Liver (tissue), 9 donors: ENCODE measurements around the gene FAM184A. TPM values are rescaled to one million over a fixed set of nuclear protein-coding genes. Genes with fewer than 3 reads are reported as not detected.

ENCODE experiments used
- DNase-seq: peaks from one replicate; pipeline ENCODE4 v3.0.0-alpha.2; 2017; ENCODE audit warnings: low spot score
- H3K27ac ChIP-seq, 2 donors: one replicate each; pipeline ENCODE4 v1.7.0; 2013; ENCODE audit warnings: inconsistent platforms in 2 of 2, low read length in 2 of 2, control low read depth in 1 of 2, low read depth in 1 of 2, mild to moderate bottlenecking in 1 of 2
- H3K27me3 ChIP-seq, 4 donors: one replicate each; pipeline versions ENCODE4 v1.6.1 to v1.7.0; 2013; ENCODE audit warnings: low read length in 3 of 4, inconsistent platforms in 1 of 4, mild to moderate bottlenecking in 1 of 4, moderate library complexity in 1 of 4; ENCODE audit not compliant: control insufficient read depth in 4 of 4, insufficient read depth in 4 of 4
- H3K36me3 ChIP-seq, 4 donors: one replicate each; pipeline versions ENCODE4 v1.6.1 to v1.7.0; 2013; ENCODE audit warnings: low read length in 3 of 4, mild to moderate bottlenecking in 3 of 4, low read depth in 1 of 4, moderate library complexity in 1 of 4; ENCODE audit not compliant: control insufficient read depth in 4 of 4, insufficient read depth in 3 of 4
- H3K4me1 ChIP-seq, 4 donors: one replicate each; pipeline versions ENCODE4 v1.6.1 to v1.7.0; 2013; ENCODE audit warnings: low read length in 3 of 4, mild to moderate bottlenecking in 3 of 4, moderate library complexity in 1 of 4; ENCODE audit not compliant: control insufficient read depth in 4 of 4, insufficient read depth in 4 of 4
- H3K4me3 ChIP-seq, 3 donors: one replicate each; pipeline versions ENCODE4 v1.6.1 to v1.7.0; 2013; ENCODE audit warnings: low read length in 3 of 3, control low read depth in 1 of 3, low read depth in 1 of 3, mild to moderate bottlenecking in 1 of 3
- H3K9ac ChIP-seq, 2 donors: one replicate each; pipeline ENCODE4 v1.7.0; 2013; ENCODE audit warnings: low read length in 2 of 2, mild to moderate bottlenecking in 2 of 2, moderate library complexity in 2 of 2, control low read depth in 1 of 2, low read depth in 1 of 2
- H3K9me3 ChIP-seq, 4 donors: one replicate each; pipeline versions ENCODE4 v1.6.1 to v1.7.0; 2013; ENCODE audit warnings: low read length in 3 of 4; ENCODE audit not compliant: control insufficient read depth in 4 of 4
- ATF3 ChIP-seq: IDR thresholded peaks from 2 replicates; pipeline ENCODE4 v1.6.1; 2016; ENCODE audit warnings: antibody characterized with exemption
- CTCF ChIP-seq: fragments of 150-350 bp; IDR thresholded peaks from 2 replicates; pipeline ENCODE4 v1.5.1; 2017; ENCODE audit warnings: improper control_type of control experiment, low read depth, low read length; ENCODE audit not compliant: missing input control
- EGR1 ChIP-seq, 2 donors: IDR thresholded peaks; 2 replicates each; pipeline ENCODE4 v1.6.1; 2016 to 2018; ENCODE audit warnings: antibody characterized with exemption in 2 of 2, low read depth in 2 of 2
- FOXA1 ChIP-seq: IDR thresholded peaks from 2 replicates; pipeline ENCODE4 v1.6.1; 2016; ENCODE audit warnings: antibody characterized with exemption
- FOXA2 ChIP-seq: IDR thresholded peaks from 2 replicates; pipeline ENCODE4 v1.6.1; 2016; ENCODE audit warnings: antibody characterized with exemption
- GABPA ChIP-seq, 2 donors: IDR thresholded peaks in 1 of 2; conservative IDR thresholded peaks in 1 of 2; 2 replicates each; pipeline ENCODE4 v1.6.1; 2016; ENCODE audit warnings: antibody characterized with exemption in 2 of 2, mild to moderate bottlenecking in 1 of 2, moderate library complexity in 1 of 2
- HNF4A ChIP-seq, 2 donors: conservative IDR thresholded peaks; 2 replicates each; pipeline ENCODE4 v1.6.1; 2016; ENCODE audit warnings: antibody characterized with exemption in 2 of 2, mild to moderate bottlenecking in 2 of 2
- HNF4G ChIP-seq: IDR thresholded peaks from 2 replicates; pipeline ENCODE4 v1.6.1; 2016; ENCODE audit warnings: antibody characterized with exemption
- JUND ChIP-seq, 2 donors: IDR thresholded peaks; 2 replicates each; pipeline ENCODE4 v1.6.1; 2016; ENCODE audit warnings: antibody characterized with exemption in 2 of 2
- MAX ChIP-seq: IDR thresholded peaks from 2 replicates; pipeline ENCODE4 v1.6.1; 2016; ENCODE audit warnings: antibody characterized with exemption
- NR2F2 ChIP-seq: IDR thresholded peaks from 2 replicates; pipeline ENCODE4 v1.6.1; 2016; ENCODE audit warnings: antibody characterized with exemption
- RAD21 ChIP-seq, 2 donors: IDR thresholded peaks; 2 replicates each; pipeline ENCODE4 v1.6.1; 2016; ENCODE audit warnings: antibody characterized with exemption in 2 of 2, mild to moderate bottlenecking in 2 of 2
- REST ChIP-seq: IDR thresholded peaks from 2 replicates; pipeline ENCODE4 v1.6.1; 2016; ENCODE audit warnings: antibody characterized with exemption, mild to moderate bottlenecking
- RXRA ChIP-seq, 2 donors: IDR thresholded peaks; 2 replicates each; pipeline ENCODE4 v1.6.1; 2017 to 2018; ENCODE audit warnings: antibody characterized with exemption in 2 of 2, mild to moderate bottlenecking in 1 of 2
- SP1 ChIP-seq: IDR thresholded peaks from 2 replicates; pipeline ENCODE4 v1.6.1; 2018; ENCODE audit warnings: antibody characterized with exemption, mild to moderate bottlenecking
- TAF1 ChIP-seq: conservative IDR thresholded peaks from 2 replicates; pipeline ENCODE4 v1.6.1; 2016; ENCODE audit warnings: antibody characterized with exemption, mild to moderate bottlenecking
- YY1 ChIP-seq: IDR thresholded peaks from 2 replicates; pipeline ENCODE4 v1.6.1; 2016; ENCODE audit warnings: antibody characterized with exemption, mild to moderate bottlenecking
- ZBTB33 ChIP-seq: IDR thresholded peaks from 2 replicates; pipeline ENCODE4 v1.6.1; 2016; ENCODE audit warnings: antibody characterized with exemption
- WGBS: extraction: QIAGEN DNeasy Blood & Tissue Kit; methylation state at CpG from one replicate; pipeline ENCODE4 v1.1.7; 2013; 5-methylcytosine and 5-hydroxymethylcytosine counted together
- polyA plus RNA-seq, 2 donors: library from polyadenylated mRNA; stranded (reverse) in 1 of 2; unstranded in 1 of 2; fragments of 200-250 nt in 1 of 2; fragments of >200 nt in 1 of 2; fragmentation: Nextera tagmentation in 1 of 2; extraction: Ambion mirVana in 1 of 2; gene quantifications; one replicate each; pipeline versions ENCODE4 v1.2.1 to v1.2.3, GENCODE V29; 2013 to 2015
- total RNA-seq, 2 donors: library from RNA; depleted of rRNA; stranded (reverse); fragments of >200 nt; gene quantifications; one replicate each; pipeline ENCODE4 v1.2.3, GENCODE V29; 2014
- donor health status: healthy.
- donor health status: healthy.
- donor health status: healthy.
- donor health status: healthy.
- donor health status: healthy.

The FAM184A gene
- total and polyA plus RNA-seq, 4 donors: 1.0 to 7.4 (median 4.0) TPM

- WGBS: 82% methylated on average over 8 of the region's 8 CpGs
- Histone ChIP-seq H3K27ac (no peak overlapping the region), H3K9me3 (no peaks in the 10 kb centered on the region), H3K9ac (no peak overlapping the region), H3K36me3 (no peaks in the 10 kb centered on the region), H3K27me3 (no peaks in the 10 kb centered on the region), H3K4me3 (no peak overlapping the region), H3K4me1 (no peaks in the 10 kb centered on the region)
- no peak for TF ChIP-seq ZBTB33
- no peak for TF ChIP-seq NR2F2
- no peak for TF ChIP-seq ATF3
- TF ChIP-seq HNF4G: no peak
- TF ChIP-seq FOXA1: no peak
- TF ChIP-seq JUND (IDR thresholded peaks at IDR 0.05): no peak
- TF ChIP-seq YY1: no peak
- no peak for TF ChIP-seq HNF4A (conservative IDR thresholded peaks at IDR 0.05)
- TF ChIP-seq REST: no peak
- TF ChIP-seq CTCF: no peak
- TF ChIP-seq TAF1: no peak
- no peak for TF ChIP-seq RAD21 (IDR thresholded peaks at IDR 0.05)
- no peak for TF ChIP-seq MAX
- no peak for TF ChIP-seq RXRA (IDR thresholded peaks at IDR 0.05)
- no peak for TF ChIP-seq EGR1 (IDR thresholded peaks at IDR 0.05; ENCODE audit: low read depth in 2 of 2)
- TF ChIP-seq SP1: no peak
- DNase-seq: no peak
Observed at GRCh38 chr6:119109654-119110325, 31.3 kb upstream of the FAM184A start.

GRCh38 chr6:119108076-119108475, 29.6 kb upstream of the FAM184A start:
- DNase-seq: no peak
- H3K27me3 ChIP-seq: no peaks in the 10 kb centered on the region
- no peak overlapping the region for H3K27ac ChIP-seq
- H3K4me1 ChIP-seq: no peaks in the 10 kb centered on the region
- H3K36me3 ChIP-seq: no peaks in the 10 kb centered on the region
- 80% methylated on average over 3 of the region's 3 CpGs for WGBS
- no peak overlapping the region for H3K9ac ChIP-seq
- TF ChIP-seq FOXA1 (no peak), EGR1 (IDR thresholded peaks at IDR 0.05; ENCODE audit: low read depth in 2 of 2) (no peak), ATF3 (no peak), HNF4A (conservative IDR thresholded peaks at IDR 0.05) (no peak), NR2F2 (no peak), SP1 (no peak), FOXA2 (no peak), TAF1 (no peak), RAD21 (IDR thresholded peaks at IDR 0.05) (no peak), GABPA (IDR thresholded peaks at IDR 0.05 in 1 of 2, conservative IDR thresholded peaks at IDR 0.05 in 1 of 2) (no peak), HNF4G (no peak)
- no peaks in the 10 kb centered on the region for H3K9me3 ChIP-seq
- H3K4me3 ChIP-seq: no peak overlapping the region
